Upper lobe of right lung (tissue), 1 donor: ENCODE measurements around the gene ERGIC3. TPM values are rescaled to one million over a fixed set of nuclear protein-coding genes. Genes with fewer than 3 reads are reported as not detected.
"Not testable (repeated sequence)": the region's sequence is repeated elsewhere in the genome, so short reads cannot be mapped to it uniquely, and the experiment has no call there.

Experiments used
- ATAC-seq: fragments of 200-7000 bp; cut with Tn5 transposase; one replicate; pipeline ENCODE4 v1.9.1; 2020; ENCODE audit warnings: mild to moderate bottlenecking, moderate library complexity
- DNase-seq: peaks from one replicate; pipeline ENCODE4 v3.0.0-alpha.2; 2020
- H3K27ac ChIP-seq: fragments of 200-600 bp; one replicate; pipeline ENCODE4 v1.8.0; 2022
- H3K27me3 ChIP-seq: fragments of 200-600 bp; one replicate; pipeline ENCODE4 v1.8.0; 2022; ENCODE audit warnings: mild to moderate bottlenecking
- H3K36me3 ChIP-seq: fragments of 200-600 bp; one replicate; pipeline ENCODE4 v1.8.0; 2022
- H3K4me1 ChIP-seq: fragments of 200-600 bp; one replicate; pipeline ENCODE4 v1.8.0; 2022
- H3K4me3 ChIP-seq: fragments of 200-600 bp; one replicate; pipeline ENCODE4 v1.8.0; 2022; ENCODE audit warnings: mild to moderate bottlenecking
- H3K9me3 ChIP-seq: fragments of 200-600 bp; one replicate; pipeline ENCODE4 v1.8.0; 2022
- CTCF ChIP-seq: fragments of 200-600 bp; IDR thresholded peaks from one replicate; pipeline ENCODE4 v1.8.0; 2022; ENCODE audit warnings: antibody characterized with exemption
- intact Hi-C: fragments of 100-400 bp; cut with DNase I; formaldehyde crosslinking; loops from one replicate; pipeline ENCODE4 v1.11.0; 2022
- total RNA-seq: library from RNA; stranded (reverse); fragmentation: NEBNext Ultra II Directional; extraction: Animal tissue kit (Norgen Biotek cat#: 25700); gene quantifications from one replicate; pipeline ENCODE4 v1.2.1, GENCODE V29; 2021
- donor health status: DM: no; HTN: yes; CAD: no; lungs with severe emphysema.

Gene ERGIC3
- total RNA-seq, 1 donor from 2014 or later, result 179 TPM

GRCh38 chr20:35552914-35553313 lies 11.0 kb downstream of the ERGIC3 start:
- H3K27ac ChIP-seq, result no peak overlapping the region
- no peaks in the 10 kb centered on the region for H3K4me1 ChIP-seq
- H3K4me3 ChIP-seq, result no peak overlapping the region
- peaks cover 88% of the 10 kb centered on the region for H3K36me3 ChIP-seq
- intact Hi-C loops, result no loop called here
- H3K9me3 ChIP-seq, result no peaks in the 10 kb centered on the region
- DNase-seq (no peak), ATAC-seq (no peak)
- TF ChIP-seq CTCF, result no peak
- no peaks in the 10 kb centered on the region for H3K27me3 ChIP-seq

GRCh38 chr20:35555461-35555860 lies 13.6 kb downstream of the ERGIC3 start:
- H3K9me3 ChIP-seq, DNase-seq, H3K27ac ChIP-seq, H3K27me3 ChIP-seq, ATAC-seq, H3K4me1 ChIP-seq, intact Hi-C loops, H3K4me3 ChIP-seq: not testable (repeated sequence)
- peaks cover 63% of the 10 kb centered on the region for H3K36me3 ChIP-seq

GRCh38 chr20:35555951-35556645 lies 14.2 kb downstream of the ERGIC3 start:
- Histone ChIP-seq H3K4me1 (no peaks in the 10 kb centered on the region), H3K36me3 (peaks cover 57% of the 10 kb centered on the region), H3K27ac (no peak overlapping the region), H3K27me3 (no peaks in the 10 kb centered on the region), H3K9me3 (no peaks in the 10 kb centered on the region), H3K4me3 (no peak overlapping the region)
- ATAC-seq, result no peak
- peak; percentile 40 for DNase-seq
- intact Hi-C loops, result no loop called here
- no peak for TF ChIP-seq CTCF

GRCh38 chr20:35556871-35557270 lies 15.0 kb downstream of the ERGIC3 start:
- Histone ChIP-seq H3K27ac (no peak overlapping the region), H3K9me3 (no peaks in the 10 kb centered on the region), H3K4me1 (no peaks in the 10 kb centered on the region), H3K36me3 (peaks cover 49% of the 10 kb centered on the region), H3K27me3 (no peaks in the 10 kb centered on the region), H3K4me3 (no peak overlapping the region)
- TF ChIP-seq CTCF, result no peak
- intact Hi-C loops, result no loop called here
- ATAC-seq (no peak), DNase-seq (peak; percentile 43)

- TF ChIP-seq CTCF, result no peak
- Histone ChIP-seq H3K4me3 (no peak overlapping the region), H3K36me3 (peaks cover 41% of the 10 kb centered on the region), H3K4me1 (no peaks in the 10 kb centered on the region), H3K9me3 (no peaks in the 10 kb centered on the region), H3K27me3 (no peaks in the 10 kb centered on the region), H3K27ac (no peak overlapping the region)
- intact Hi-C loops, result no loop called here
- ATAC-seq (no peak), DNase-seq (peak; percentile 33)
Observed at GRCh38 chr20:35558451-35558850, 16.6 kb downstream of the ERGIC3 start.

- TF ChIP-seq CTCF, result no peak
- ATAC-seq (no peak), DNase-seq (peak; percentile 51)
- H3K4me3 ChIP-seq, result no peak overlapping the region
- H3K27ac ChIP-seq, result no peak overlapping the region
- no peaks in the 10 kb centered on the region for H3K4me1 ChIP-seq
- no peaks in the 10 kb centered on the region for H3K9me3 ChIP-seq
- peaks cover 34% of the 10 kb centered on the region for H3K36me3 ChIP-seq
- intact Hi-C loops, result no loop called here
- H3K27me3 ChIP-seq, result no peaks in the 10 kb centered on the region
Observed at GRCh38 chr20:35559042-35559693, 17.3 kb downstream of the ERGIC3 start.
